K562 (cell line): ENCODE results near the gene FKBP1B. TPM values are rescaled to one million over a fixed set of nuclear protein-coding genes. Genes with fewer than 3 reads are reported as not detected.

Experiments used
- CHD7 ChIP-seq: fragments of 200-600 bp; sonication (generic); IDR thresholded peaks from one replicate; pipeline ENCODE4 v1.6.1; 2012; ENCODE audit warnings: mild to moderate bottlenecking, low read depth, low read length, inconsistent platforms
- SMAD4 ChIP-seq: fragments of 250-450 bp; sonication (Bioruptor Pico); conservative IDR thresholded peaks from 2 replicates; pipeline ENCODE4 v1.8.0; 2021; ENCODE audit warnings: inconsistent platforms, mild to moderate bottlenecking, moderate library complexity
- ZNF143 ChIP-seq: sonication (generic); formaldehyde crosslinking; IDR thresholded peaks from 2 replicates; pipeline ENCODE4 v1.9.0; 2022; ENCODE audit warnings: mild to moderate bottlenecking, missing genetic modification reagents
- polyA plus RNA-seq, 8 experiments: library from polyadenylated mRNA; depleted of rRNA in 4 of 8; stranded (reverse) in 5 of 8; unstranded in 3 of 8; fragments of >200 nt; fragmentation: Nextera tagmentation in 2 of 8; fragmentation: Illumina TruSeq in 1 of 8; extraction: Ambion mirVana in 2 of 8; extraction: Trizol in 1 of 8; gene quantifications; 2 replicates each; pipeline versions ENCODE4 v1.2.1 to v1.2.3, GENCODE V29; 2011 to 2014; ENCODE audit warnings: inconsistent platforms in 1 of 8, missing spikeins in 1 of 8
- total RNA-seq, 7 experiments: library from RNA; depleted of rRNA in 6 of 7; stranded (reverse); fragments of >200 nt in 6 of 7; fragmentation: Illumina TruSeq in 2 of 7; extraction: Trizol in 2 of 7; gene quantifications; 2 replicates each; pipeline versions ENCODE4 v1.2.1 to v1.2.3, GENCODE V29; 2011 to 2021; ENCODE audit warnings: low replicate concordance in 1 of 7
- TF ChIP-seq, protein P1 (sequence below): fragments of 450-650 bp; IDR thresholded peaks from 2 replicates; pipeline ENCODE4 v1.6.1; 2017; ENCODE audit warnings: antibody characterized with exemption, mild to moderate bottlenecking
- TF ChIP-seq, protein P2 (sequence below): fragments of 450-650 bp; IDR thresholded peaks from 2 replicates; pipeline ENCODE4 v1.6.1; 2016; ENCODE audit warnings: antibody characterized with exemption

The FKBP1B gene
- total and polyA plus RNA-seq, 9 of the 15 experiments (the other 6 are each of a cell fraction or from before 2014, with no cell fraction given): 0.58 to 9.4 (median 1.6) TPM

DNA sequence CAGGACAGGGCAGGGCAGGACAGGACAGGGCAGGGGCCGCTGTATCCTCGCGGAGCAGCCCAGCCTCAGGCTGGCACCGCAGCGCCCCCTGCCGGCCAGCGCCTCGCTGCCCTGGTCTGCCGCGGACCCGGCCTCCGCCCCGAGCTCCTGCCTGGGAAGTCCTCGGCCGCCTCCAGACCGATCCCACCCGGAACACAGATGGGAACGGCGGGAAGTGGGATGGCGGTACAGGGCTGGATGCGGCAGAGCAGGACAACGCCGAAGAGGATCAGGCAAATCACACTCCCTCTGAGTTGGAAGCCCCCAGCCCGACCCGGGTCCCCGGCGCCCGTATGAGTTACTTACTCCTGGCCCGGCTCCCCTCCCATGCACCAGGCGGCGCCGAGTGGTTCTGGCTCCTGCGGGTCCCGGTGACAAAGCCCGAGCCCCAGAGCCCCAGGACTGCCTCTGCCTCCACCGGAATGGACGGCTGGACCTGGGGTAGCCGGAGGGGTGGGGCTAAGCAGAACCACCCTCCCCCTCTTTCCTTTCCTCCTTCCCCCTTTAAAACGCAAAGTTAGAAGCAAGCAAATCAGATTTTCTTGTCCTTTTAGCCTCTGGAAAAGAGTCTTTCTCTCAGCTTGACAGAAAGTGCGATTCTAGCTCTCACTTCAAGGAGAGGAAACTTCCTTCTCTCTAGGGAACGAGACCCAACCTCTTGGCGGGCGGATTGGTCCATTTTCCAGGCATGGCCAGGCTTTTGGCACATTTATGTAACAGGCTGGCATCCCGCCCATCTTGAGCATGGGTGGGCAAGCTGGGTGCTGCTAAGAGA, 35.1 kb downstream of the FKBP1B start, which contains the start of gene TP53I3 (continued):
- TF ChIP-seq, protein P1, sequence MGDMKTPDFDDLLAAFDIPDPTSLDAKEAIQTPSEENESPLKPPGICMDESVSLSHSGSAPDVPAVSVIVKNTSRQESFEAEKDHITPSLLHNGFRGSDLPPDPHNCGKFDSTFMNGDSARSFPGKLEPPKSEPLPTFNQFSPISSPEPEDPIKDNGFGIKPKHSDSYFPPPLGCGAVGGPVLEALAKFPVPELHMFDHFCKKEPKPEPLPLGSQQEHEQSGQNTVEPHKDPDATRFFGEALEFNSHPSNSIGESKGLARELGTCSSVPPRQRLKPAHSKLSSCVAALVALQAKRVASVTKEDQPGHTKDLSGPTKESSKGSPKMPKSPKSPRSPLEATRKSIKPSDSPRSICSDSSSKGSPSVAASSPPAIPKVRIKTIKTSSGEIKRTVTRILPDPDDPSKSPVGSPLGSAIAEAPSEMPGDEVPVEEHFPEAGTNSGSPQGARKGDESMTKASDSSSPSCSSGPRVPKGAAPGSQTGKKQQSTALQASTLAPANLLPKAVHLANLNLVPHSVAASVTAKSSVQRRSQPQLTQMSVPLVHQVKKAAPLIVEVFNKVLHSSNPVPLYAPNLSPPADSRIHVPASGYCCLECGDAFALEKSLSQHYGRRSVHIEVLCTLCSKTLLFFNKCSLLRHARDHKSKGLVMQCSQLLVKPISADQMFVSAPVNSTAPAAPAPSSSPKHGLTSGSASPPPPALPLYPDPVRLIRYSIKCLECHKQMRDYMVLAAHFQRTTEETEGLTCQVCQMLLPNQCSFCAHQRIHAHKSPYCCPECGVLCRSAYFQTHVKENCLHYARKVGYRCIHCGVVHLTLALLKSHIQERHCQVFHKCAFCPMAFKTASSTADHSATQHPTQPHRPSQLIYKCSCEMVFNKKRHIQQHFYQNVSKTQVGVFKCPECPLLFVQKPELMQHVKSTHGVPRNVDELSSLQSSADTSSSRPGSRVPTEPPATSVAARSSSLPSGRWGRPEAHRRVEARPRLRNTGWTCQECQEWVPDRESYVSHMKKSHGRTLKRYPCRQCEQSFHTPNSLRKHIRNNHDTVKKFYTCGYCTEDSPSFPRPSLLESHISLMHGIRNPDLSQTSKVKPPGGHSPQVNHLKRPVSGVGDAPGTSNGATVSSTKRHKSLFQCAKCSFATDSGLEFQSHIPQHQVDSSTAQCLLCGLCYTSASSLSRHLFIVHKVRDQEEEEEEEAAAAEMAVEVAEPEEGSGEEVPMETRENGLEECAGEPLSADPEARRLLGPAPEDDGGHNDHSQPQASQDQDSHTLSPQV: peak; percentile 55
- TF ChIP-seq ZNF143 (no peak; the same call in 1 of the 2 replicates), CHD7 (no peak), SMAD4 (CRISPR knock-in tag) (peak; percentile 74)
- TF ChIP-seq, protein P2, sequence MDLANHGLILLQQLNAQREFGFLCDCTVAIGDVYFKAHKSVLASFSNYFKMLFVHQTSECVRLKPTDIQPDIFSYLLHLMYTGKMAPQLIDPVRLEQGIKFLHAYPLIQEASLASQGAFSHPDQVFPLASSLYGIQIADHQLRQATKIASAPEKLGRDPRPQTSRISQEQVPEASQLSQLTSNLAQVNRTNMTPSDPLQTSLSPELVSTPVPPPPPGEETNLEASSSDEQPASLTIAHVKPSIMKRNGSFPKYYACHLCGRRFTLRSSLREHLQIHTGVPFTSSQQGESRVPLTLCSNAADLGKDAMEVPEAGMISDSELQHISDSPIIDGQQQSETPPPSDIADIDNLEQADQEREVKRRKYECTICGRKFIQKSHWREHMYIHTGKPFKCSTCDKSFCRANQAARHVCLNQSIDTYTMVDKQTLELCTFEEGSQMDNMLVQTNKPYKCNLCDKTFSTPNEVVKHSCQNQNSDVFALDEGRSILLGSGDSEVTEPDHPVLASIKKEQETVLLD: no peak; the same call in 1 of the 2 replicates
